Measurements from ENCODE around the gene IGSF3.

Gene IGSF3

GRCh38 chr1:116667575-116668105 lies at the start of gene IGSF3:
IGSF3 (minus strand) TSS chr1:116667733; CDS start chr1:116666326, 1,407 bp downstream.
- peak; percentile 33 to 67 for DNase-seq

DNA sequence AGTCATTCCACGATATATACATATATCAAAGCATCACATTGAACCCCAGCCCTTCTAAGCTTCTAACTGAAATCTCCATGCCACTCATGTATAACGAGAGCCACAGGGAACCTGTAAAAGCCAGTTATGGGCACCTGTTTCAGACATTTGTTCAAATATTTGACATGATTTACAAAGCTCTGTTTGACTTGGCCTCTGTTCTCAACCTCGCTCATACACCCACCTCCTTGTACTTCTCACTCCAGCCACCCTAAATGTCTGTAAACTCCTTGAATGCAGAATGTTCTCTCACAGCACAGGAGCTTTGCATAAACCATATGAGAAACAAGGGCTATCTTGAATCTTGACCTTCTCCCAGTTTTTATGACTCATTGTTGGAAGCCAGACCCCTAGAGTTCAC lies 49.8 kb upstream of the IGSF3 start:
- DNase-seq = no peak

- DNase-seq = no peak
Observed at GRCh38 chr1:116716391-116716790, 48.9 kb upstream of the IGSF3 start.

GRCh38 chr1:116713474-116713873 lies 45.9 kb upstream of the IGSF3 start:
- DNase-seq = no peak

- no peak for DNase-seq
Observed at GRCh38 chr1:116712510-116712909, 45.0 kb upstream of the IGSF3 start.

GRCh38 chr1:116711263-116711840 lies 43.8 kb upstream of the IGSF3 start:
- DNase-seq = peak in 1 of 2 experiments; percentile 41

DNA sequence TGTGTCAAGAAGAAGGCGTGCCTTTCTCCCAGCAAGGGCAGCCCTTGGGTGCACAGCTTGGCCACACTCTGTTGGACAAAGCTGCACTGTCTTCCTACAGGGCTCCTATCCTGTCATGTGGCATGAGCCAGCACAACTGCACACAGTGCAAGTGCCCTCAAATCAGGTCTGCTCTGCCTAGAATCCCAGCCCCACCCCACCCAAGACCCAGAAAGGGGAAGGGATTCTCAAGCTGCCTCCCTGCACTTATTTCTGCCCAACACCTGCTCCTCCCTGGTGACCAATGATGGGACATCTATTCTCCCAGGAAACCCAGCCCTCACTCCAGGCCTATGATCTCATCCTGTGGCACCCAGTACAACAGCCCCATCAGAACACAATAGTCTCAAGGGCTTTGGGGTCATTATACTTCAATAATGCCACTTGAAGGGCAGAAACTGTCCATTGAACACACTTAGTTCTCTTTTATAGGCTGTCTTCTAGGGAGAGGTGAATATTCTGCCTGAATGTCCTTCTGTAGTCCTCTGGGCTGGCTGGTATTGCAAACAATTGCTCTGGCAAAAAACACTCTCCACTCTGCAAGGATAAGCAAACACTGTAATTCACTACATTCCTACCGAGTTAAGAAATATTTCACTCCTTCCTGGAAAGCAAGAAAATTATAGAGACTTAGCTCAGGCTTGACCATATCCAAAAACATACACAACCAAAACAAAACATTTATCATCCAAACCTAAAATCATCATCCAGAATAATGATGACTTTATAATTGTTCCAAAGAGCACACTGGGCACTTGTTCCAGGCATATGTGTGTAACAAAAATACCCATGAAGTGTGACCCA lies 43.1 kb upstream of the IGSF3 start:
- no peak for DNase-seq

GRCh38 chr1:116709666-116710167 lies 42.2 kb upstream of the IGSF3 start:
- DNase-seq = no peak

DNA sequence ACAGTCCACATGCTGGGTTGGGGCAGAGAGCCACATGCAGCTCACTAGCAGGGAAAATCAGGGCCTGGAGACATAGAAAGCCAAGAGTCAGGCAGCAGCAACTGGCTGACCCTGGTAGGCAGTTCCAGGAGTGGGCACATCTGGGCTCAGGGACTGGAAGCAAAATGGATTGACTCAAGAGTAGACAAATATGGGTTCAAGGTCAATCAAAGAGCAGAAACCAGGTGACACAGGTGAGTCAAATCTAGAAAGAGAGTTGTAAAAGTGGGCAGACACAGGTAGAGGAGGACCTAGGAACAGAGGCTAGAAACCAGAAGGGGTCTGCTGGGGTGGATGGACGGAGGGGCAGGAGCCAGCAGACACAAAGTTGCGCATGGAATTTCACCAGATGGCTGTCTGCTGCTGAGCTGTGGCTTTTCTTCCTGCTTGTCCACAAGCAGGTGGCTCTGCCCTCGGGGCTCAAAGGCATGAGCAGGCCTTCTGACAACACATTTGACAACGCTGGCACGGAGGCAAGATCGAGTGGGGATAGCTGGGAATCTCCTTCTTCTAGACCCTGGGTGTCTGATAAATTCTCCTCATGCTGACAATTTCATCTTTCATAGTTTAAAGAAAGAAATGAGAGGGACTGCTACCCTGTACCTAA lies 40.8 kb upstream of the IGSF3 start:
- no peak for DNase-seq

DNA sequence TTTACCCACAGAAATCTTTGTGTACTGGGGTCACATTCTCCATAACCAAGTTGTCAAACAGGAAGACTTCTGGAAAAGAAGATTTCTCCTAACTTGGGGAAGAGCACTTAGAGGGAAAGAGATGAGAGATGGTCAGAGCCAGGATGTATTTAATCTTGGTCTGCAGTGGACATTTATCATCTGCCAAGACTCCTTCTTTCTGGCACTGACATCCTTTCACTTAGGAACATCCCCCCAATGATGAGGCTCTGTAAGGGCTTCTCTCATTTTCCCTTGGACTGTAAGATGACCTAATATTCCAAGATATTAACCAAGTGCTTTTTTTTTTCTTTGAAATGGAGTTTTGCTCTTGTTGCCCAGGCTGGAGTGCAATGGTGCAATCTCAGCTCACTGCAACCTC lies 39.3 kb upstream of the IGSF3 start:
- DNase-seq = no peak

GRCh38 chr1:116706123-116706522 lies 38.6 kb upstream of the IGSF3 start:
- no peak for DNase-seq

DNA sequence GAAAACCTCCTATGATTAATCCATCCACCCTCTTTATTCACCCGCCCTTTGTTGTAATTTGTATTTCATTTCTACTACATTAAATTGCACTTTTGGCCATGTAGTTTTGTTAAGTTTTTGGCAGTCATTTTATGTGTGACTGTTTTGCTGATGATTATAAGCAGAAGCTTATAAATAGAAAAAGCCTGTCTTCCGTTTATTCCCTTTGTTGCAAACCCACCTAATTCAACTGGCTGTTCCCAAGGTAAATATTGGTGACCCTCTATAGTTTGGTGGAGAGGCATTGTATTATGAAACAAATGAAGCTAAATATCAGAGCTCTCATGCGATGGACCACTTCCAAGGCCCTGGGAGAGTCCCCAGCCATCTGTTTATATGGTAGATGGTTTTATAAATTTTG lies 36.7 kb upstream of the IGSF3 start:
- DNase-seq = no peak

DNA sequence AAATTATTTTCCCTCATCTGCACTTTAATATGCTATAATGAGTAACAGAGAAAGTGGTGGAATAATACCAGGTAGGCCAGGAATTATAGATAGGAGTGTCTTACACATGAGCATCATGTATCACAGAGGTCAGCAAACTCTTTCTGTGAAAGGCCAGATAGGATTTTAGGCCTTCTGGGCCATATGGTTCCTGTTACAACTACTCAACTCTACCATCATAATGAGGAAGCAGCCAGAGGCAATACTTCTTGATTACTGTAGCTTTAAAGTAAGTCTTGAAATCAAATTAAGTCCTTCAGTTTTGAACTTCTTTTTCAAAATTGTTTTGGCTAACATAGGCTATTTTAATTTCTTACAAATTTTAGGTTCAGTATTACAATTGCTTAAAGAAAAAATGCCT lies 32.1 kb upstream of the IGSF3 start:
- no peak for DNase-seq

DNA sequence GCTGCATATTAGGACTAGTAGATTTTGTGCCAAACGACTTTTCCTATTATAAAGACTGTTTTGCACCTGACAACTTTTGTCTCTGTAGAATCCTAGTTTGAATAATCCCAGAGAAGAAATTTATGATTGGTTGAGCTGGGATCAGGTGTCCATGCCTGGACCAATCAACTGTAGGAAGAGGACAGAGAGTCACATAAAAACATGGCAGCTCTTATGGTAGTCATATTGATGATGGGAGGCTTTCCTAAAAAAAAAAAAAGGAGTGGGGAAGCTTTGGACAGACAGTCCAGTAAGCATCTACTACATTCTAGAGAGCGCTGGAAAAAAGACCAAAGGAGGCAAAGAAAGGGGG lies 30.7 kb upstream of the IGSF3 start:
- DNase-seq = no peak

GRCh38 chr1:116697548-116698243 lies 30.2 kb upstream of the IGSF3 start:
- no peak for DNase-seq

- DNase-seq = no peak
Observed at GRCh38 chr1:116694524-116694923, 27.0 kb upstream of the IGSF3 start.

DNA sequence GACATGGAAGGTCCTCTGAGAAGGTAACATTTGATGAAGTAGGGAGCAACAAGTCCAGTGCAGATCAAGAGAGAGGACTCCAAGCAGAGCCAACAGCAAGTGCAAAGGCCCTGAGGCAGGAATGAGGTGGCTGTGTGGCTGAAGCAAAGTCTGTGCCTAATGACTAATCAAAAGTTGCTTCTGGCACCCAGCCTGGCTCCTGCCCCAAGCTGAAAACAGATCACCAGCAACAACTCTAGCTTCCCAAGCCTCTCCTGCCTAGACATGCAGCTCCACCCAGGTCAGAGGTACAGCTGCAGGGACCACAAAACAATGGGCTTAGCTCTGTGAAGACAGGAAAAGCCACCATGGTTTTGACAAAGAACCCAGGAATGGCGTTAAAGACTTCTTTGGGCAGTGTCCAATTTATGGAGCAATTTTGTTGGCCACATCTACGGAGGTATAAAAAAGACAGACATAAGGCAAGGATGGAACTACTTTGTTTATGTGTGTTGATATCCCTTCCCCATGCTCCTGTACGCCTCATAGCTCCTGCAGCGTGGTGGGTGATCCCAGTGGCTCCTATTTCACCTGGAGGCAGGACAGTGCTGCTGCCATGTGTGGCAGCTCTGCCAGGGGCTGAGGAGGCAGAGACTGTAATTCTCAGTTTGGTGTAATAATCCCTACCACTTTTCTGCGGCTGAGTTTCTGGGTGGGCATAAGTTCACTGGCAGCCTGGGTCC lies 26.4 kb upstream of the IGSF3 start:
- DNase-seq = no peak

- no peak for DNase-seq
Observed at GRCh38 chr1:116692879-116693278, 25.3 kb upstream of the IGSF3 start.

GRCh38 chr1:116690849-116691406 lies 23.4 kb upstream of the IGSF3 start:
- DNase-seq = no peak

DNA sequence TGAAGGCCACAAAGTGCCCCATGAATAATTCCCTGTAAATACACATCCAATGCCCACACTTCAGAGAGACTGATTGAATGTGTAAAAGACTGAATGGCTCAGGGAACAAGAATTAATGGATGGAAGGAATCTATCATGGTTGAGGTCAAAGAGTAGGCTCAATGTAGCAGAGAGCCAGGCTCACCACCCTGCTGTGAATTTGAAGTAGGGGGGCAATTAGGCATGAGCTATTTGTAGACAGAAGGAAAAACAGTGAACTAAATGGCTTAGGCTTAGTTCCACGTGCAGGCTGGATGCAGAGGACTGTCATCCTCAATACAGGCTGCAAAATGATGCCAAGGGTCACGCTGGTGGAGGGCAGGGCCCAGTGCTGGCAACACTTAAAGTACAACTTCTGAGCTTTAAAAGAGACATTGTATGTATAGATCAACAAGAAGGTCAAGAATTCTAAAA lies 22.9 kb upstream of the IGSF3 start:
- DNase-seq = no peak

DNA sequence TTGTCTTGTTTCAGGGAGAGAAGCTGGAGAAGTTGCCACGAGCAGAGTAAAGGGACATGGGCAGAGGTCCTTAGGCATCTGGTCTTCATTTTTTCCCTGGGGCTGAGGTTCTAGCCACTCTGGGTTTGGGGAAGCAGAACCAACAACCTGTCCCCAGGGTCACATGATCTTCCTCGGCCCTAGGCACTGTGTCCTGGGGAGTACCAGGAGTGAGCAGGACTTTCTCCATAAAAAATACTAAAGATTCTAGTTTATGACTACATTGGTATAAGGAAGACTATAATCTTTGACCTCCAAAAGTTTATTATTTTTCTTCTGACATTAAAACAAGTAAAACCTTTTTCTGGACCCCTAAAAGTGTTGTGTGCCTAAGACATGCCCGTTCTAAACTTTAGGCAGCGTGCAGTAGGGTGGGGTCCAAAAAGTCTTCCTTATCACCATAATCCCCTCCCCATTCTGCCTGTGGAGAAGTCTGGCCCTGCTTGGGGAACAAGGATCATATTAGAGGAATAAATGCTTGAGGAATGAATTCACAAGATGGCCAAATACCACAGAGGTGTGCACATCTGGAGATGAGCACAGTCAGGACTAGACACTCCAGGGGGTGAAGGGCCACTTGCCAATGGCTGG lies 19.3 kb upstream of the IGSF3 start:
- DNase-seq = no peak
